Thyroid gland (tissue), 4 donors: Measurements from ENCODE around the gene NOTCH4.

Experiments
- CTCF ChIP-seq, 6 experiments: fragments of 200-600 bp in 3 of 6; fragments of 450-650 bp in 3 of 6; sonication (generic) in 3 of 6; IDR thresholded peaks; one replicate each; pipeline ENCODE4 v1.5.1; 2016 to 2019; ENCODE audit warnings: antibody characterized with exemption in 6 of 6, mild to moderate bottlenecking in 2 of 6, inconsistent platforms in 1 of 6, moderate library complexity in 1 of 6
- POLR2A ChIP-seq, 2 donors: fragments of 450-650 bp; IDR thresholded peaks; one replicate each; pipeline ENCODE4 v1.6.1; 2017; ENCODE audit warnings: antibody characterized with exemption in 2 of 2, mild to moderate bottlenecking in 2 of 2, moderate library complexity in 1 of 2

- TF ChIP-seq CTCF (IDR thresholded peaks at IDR 0.05) (no peak), POLR2A (IDR thresholded peaks at IDR 0.05) (no peak)
These were observed 15.6 kb upstream of the NOTCH4 start for GRCh38 chr6:32239462-32239861.
